K562 (cell line): ENCODE measurements around the gene CCR9. TPM values are rescaled to one million over a fixed set of nuclear protein-coding genes. Genes with fewer than 3 reads are reported as not detected.

Experiments
- ATAC-seq: fragments of 200-7000 bp; cut with Tn5 transposase; 3 replicates; pipeline ENCODE4 v1.9.1; 2020; ENCODE audit warnings: moderate library complexity
- BruUV-seq: library from RNA; stranded (reverse); fragments of 400-500 nt; replicated peaks from 2 replicates; lab custom pipeline; 2021; lab: Mats Ljungman, UMichigan
- CTCF ChIA-PET: fragments of 300-600 bp; formaldehyde crosslinking; extraction: SDS; loops from one replicate; lab custom pipeline; 2021; ENCODE audit warnings: low intra/inter-chr PET ratio; lab: Yijun Ruan, JAX
- POLR2A ChIA-PET: fragments of 300-600, 350-650 bp; sonication (Branson Sonifier 250); formaldehyde crosslinking; extraction: SDS; loops from one replicate; lab custom pipeline; 2021; ENCODE audit warnings: antibody characterized with exemption, inconsistent platforms; lab: Yijun Ruan, JAX
- DNase-seq, 4 experiments: peaks; one replicate each; pipeline versions ENCODE4 v3.0.0 to v3.0.0-alpha.2; 2011 to 2018; ENCODE audit warnings: low spot score in 3 of 4, mixed read lengths in 3 of 4; ENCODE audit errors: extremely low read depth in 1 of 4
- FAIRE-seq: peaks from 2 replicates; lab custom pipeline; 2011; peaks lifted over from hg19 to GRCh38; lab: Jason Lieb, UNC
- H2AFZ ChIP-seq: 2 replicates; pipeline ENCODE4 v1.6.0; 2011; ENCODE audit warnings: low read depth, low read length, control low read depth, inconsistent platforms
- H3K27ac ChIP-seq: fragments of 200-600 bp; 3 replicates; pipeline ENCODE4 v1.8.0; 2011; ENCODE audit warnings: low read depth, mild to moderate bottlenecking, control low read depth, inconsistent platforms, low read length, moderate library complexity, mixed read lengths; ENCODE audit errors: extremely low read depth
- H3K27me3 ChIP-seq, 2 experiments: fragments of 300-600 bp in 1 of 2; 2 replicates in 1 of 2; 3 replicates in 1 of 2; pipeline versions ENCODE4 v1.6.0 to v1.8.0; 2011; ENCODE audit warnings: inconsistent platforms in 2 of 2, low read length in 2 of 2, mild to moderate bottlenecking in 1 of 2, mixed read lengths in 1 of 2, moderate library complexity in 1 of 2; ENCODE audit not compliant: control insufficient read depth in 2 of 2, insufficient read depth in 2 of 2
- H3K36me3 ChIP-seq: fragments of 300-600 bp; 3 replicates; pipeline ENCODE4 v1.8.0; 2011; ENCODE audit warnings: mild to moderate bottlenecking, low read length, inconsistent platforms; ENCODE audit not compliant: control insufficient read depth, insufficient read depth
- H3K4me1 ChIP-seq, 2 experiments: fragments of 200-600 bp in 1 of 2; replicated peaks in 1 of 2; 2 replicates in 1 of 2; 3 replicates in 1 of 2; pipeline versions ENCODE4 v1.5.1 to v1.8.0; 2011; ENCODE audit warnings: inconsistent platforms in 2 of 2, low read length in 2 of 2, mild to moderate bottlenecking in 1 of 2, mixed read lengths in 1 of 2, moderate library complexity in 1 of 2; ENCODE audit not compliant: control insufficient read depth in 2 of 2, insufficient read depth in 2 of 2
- H3K4me2 ChIP-seq: 2 replicates; pipeline ENCODE4 v1.6.1; 2011; ENCODE audit warnings: low read length, control low read depth, inconsistent platforms, mixed read lengths; ENCODE audit not compliant: insufficient read depth
- H3K4me3 ChIP-seq: fragments of 200-600 bp; sonication (generic), shearing (Covaris generic); 2 replicates; pipeline ENCODE4 v1.5.1; 2016; ENCODE audit warnings: control low read depth, inconsistent platforms
- H3K79me2 ChIP-seq: fragments of 200-600 bp; 3 replicates; pipeline ENCODE4 v1.8.0; 2011; ENCODE audit warnings: low read length, inconsistent platforms; ENCODE audit not compliant: control insufficient read depth, insufficient read depth
- H3K9ac ChIP-seq, 2 experiments: 2 replicates each; pipeline versions ENCODE4 v1.6.0 to v1.6.1; 2011; ENCODE audit warnings: low read depth in 2 of 2, low read length in 2 of 2, control low read depth in 1 of 2, inconsistent platforms in 1 of 2, mild to moderate bottlenecking in 1 of 2, mixed read lengths in 1 of 2; ENCODE audit not compliant: insufficient read depth in 1 of 2
- H3K9me1 ChIP-seq: one replicate; pipeline ENCODE4 v1.6.0; 2011; ENCODE audit warnings: inconsistent platforms, mild to moderate bottlenecking, low read length, moderate library complexity; ENCODE audit not compliant: control insufficient read depth, insufficient read depth
- H3K9me3 ChIP-seq: replicated peaks from 2 replicates; pipeline ENCODE4 v1.5.1; 2011; ENCODE audit warnings: low read depth, low read length, inconsistent platforms; ENCODE audit not compliant: control insufficient read depth, insufficient read depth
- H4K20me1 ChIP-seq: replicated peaks from 2 replicates; pipeline ENCODE4 v1.6.1; 2011; ENCODE audit warnings: low read length, inconsistent platforms, mixed read lengths; ENCODE audit not compliant: control insufficient read depth, insufficient read depth
- ADNP ChIP-seq: fragments of 200-800 bp; sonication (Bioruptor generic); IDR thresholded peaks from 2 replicates; pipeline ENCODE4 v1.6.1; 2016; ENCODE audit warnings: missing genetic modification characterization, missing compliant biosample characterization
- BCOR ChIP-seq: fragments of 450-650 bp; IDR thresholded peaks from 2 replicates; pipeline ENCODE4 v1.6.1; 2016
- CREB1 ChIP-seq, 2 experiments: sonication (generic) in 1 of 2; formaldehyde crosslinking in 1 of 2; IDR thresholded peaks; 2 replicates each; pipeline versions ENCODE4 v1.6.1 to v1.8.0; 2012 to 2022; ENCODE audit warnings: inconsistent platforms in 1 of 2, mild to moderate bottlenecking in 1 of 2, missing genetic modification reagents in 1 of 2, moderate library complexity in 1 of 2
- FOS ChIP-seq: IDR thresholded peaks from 3 replicates; pipeline ENCODE4 v1.6.1; 2011; ENCODE audit not compliant: insufficient read length; ENCODE audit errors: extremely low read depth
- IRF2 ChIP-seq: sonication (generic); formaldehyde crosslinking; IDR thresholded peaks from 2 replicates; pipeline ENCODE4 v1.8.1; 2022; ENCODE audit warnings: mild to moderate bottlenecking, missing genetic modification reagents
- MAFG ChIP-seq: fragments of 450-650 bp; conservative IDR thresholded peaks from 2 replicates; pipeline ENCODE4 v1.6.1; 2016; ENCODE audit warnings: missing genetic modification characterization, missing compliant biosample characterization
- MIER1 ChIP-seq: fragments of 450-650 bp; IDR thresholded peaks from 2 replicates; pipeline ENCODE4 v1.6.1; 2016; ENCODE audit warnings: antibody characterized with exemption, mild to moderate bottlenecking, low read depth
- PCBP2 ChIP-seq: fragments of 200-400 bp; formaldehyde crosslinking; IDR thresholded peaks from 2 replicates; pipeline ENCODE4 v1.6.1; 2018; ENCODE audit warnings: low read length, low read depth, mild to moderate bottlenecking, moderate library complexity; ENCODE audit not compliant: poor library complexity, severe bottlenecking
- POLR3A ChIP-seq: IDR thresholded peaks from 2 replicates; pipeline ENCODE4 v1.6.1; 2011; ENCODE audit warnings: borderline replicate concordance, mild to moderate bottlenecking, moderate library complexity; ENCODE audit not compliant: insufficient read length, insufficient read depth; ENCODE audit errors: extremely low read depth
- PRPF4 ChIP-seq: fragments of 200-400 bp; formaldehyde crosslinking; IDR thresholded peaks from one replicate; pipeline ENCODE4 v1.6.1; 2017; ENCODE audit warnings: low read length, low read depth, mild to moderate bottlenecking; ENCODE audit not compliant: insufficient read depth, poor library complexity, severe bottlenecking
- SRSF9 ChIP-seq: fragments of 200-400 bp; formaldehyde crosslinking; IDR thresholded peaks from 2 replicates; pipeline ENCODE4 v1.6.1; 2017; ENCODE audit warnings: low read depth, low read length, borderline replicate concordance
- TAF9B ChIP-seq: fragments of 450-650 bp; IDR thresholded peaks from 2 replicates; pipeline ENCODE4 v1.6.1; 2018; ENCODE audit warnings: mild to moderate bottlenecking; ENCODE audit not compliant: partially characterized antibody
- TCF7L2 ChIP-seq: fragments of 150-350 bp; IDR thresholded peaks from 2 replicates; pipeline ENCODE4 v1.6.1; 2016; ENCODE audit warnings: low read depth, mild to moderate bottlenecking, low read length, moderate library complexity
- TFAM ChIP-seq: fragments of 250-450 bp; sonication (Bioruptor Pico); conservative IDR thresholded peaks from 2 replicates; pipeline ENCODE4 v1.5.0; 2021; ENCODE audit warnings: mild to moderate bottlenecking, moderate library complexity
- ZNF224 ChIP-seq: sonication (generic); formaldehyde crosslinking; IDR thresholded peaks from 2 replicates; pipeline ENCODE4 v1.8.0; 2022; ENCODE audit warnings: mild to moderate bottlenecking, missing genetic modification reagents
- ZNF282 ChIP-seq: sonication (generic); formaldehyde crosslinking; IDR thresholded peaks from 2 replicates; pipeline ENCODE4 v1.8.1; 2023; ENCODE audit warnings: missing genetic modification reagents
- ZNF3 ChIP-seq: fragments of 250-450 bp; sonication (Bioruptor Pico); IDR thresholded peaks from 2 replicates; pipeline ENCODE4 v1.5.0; 2021; ENCODE audit warnings: mild to moderate bottlenecking, moderate library complexity
- ZNF384 ChIP-seq: IDR thresholded peaks from 2 replicates; pipeline ENCODE4 v1.6.1; 2012; ENCODE audit warnings: low read depth, low read length, improper control_type of control experiment
- WGBS: fragments of 100-300 bp; shearing (Covaris generic); methylation state at CpG from one replicate; pipeline ENCODE4 v1.1.6; 2016; ENCODE audit warnings: low coverage, mixed read lengths; ENCODE audit not compliant: insufficient coverage; ENCODE audit errors: missing lambda C conversion rate; 5-methylcytosine and 5-hydroxymethylcytosine counted together
- in situ Hi-C: fragments of 300-500 bp; cut with MboI; formaldehyde crosslinking; loops from 4 replicates; pipeline ENCODE4 v1.15.0; 2018; ENCODE audit warnings: inconsistent platforms, mixed read lengths
- intact Hi-C: fragments of 100-400 bp; cut with micrococcal nuclease; formaldehyde crosslinking; loops from 2 replicates; pipeline ENCODE4 v1.14.2; 2022
- polyA plus RNA-seq, 8 experiments: library from polyadenylated mRNA; depleted of rRNA in 4 of 8; stranded (reverse) in 5 of 8; unstranded in 3 of 8; fragments of >200 nt; fragmentation: Nextera tagmentation in 2 of 8; fragmentation: Illumina TruSeq in 1 of 8; extraction: Ambion mirVana in 2 of 8; extraction: Trizol in 1 of 8; gene quantifications; 2 replicates each; pipeline versions ENCODE4 v1.2.1 to v1.2.3, GENCODE V29; 2011 to 2014; ENCODE audit warnings: inconsistent platforms in 1 of 8, missing spikeins in 1 of 8
- total RNA-seq, 7 experiments: library from RNA; depleted of rRNA in 6 of 7; stranded (reverse); fragments of >200 nt in 6 of 7; fragmentation: Illumina TruSeq in 2 of 7; extraction: Trizol in 2 of 7; gene quantifications; 2 replicates each; pipeline versions ENCODE4 v1.2.1 to v1.2.3, GENCODE V29; 2011 to 2021; ENCODE audit warnings: low replicate concordance in 1 of 7
- TF ChIP-seq, protein P1 (sequence below): fragments of 450-650 bp; formaldehyde crosslinking; conservative IDR thresholded peaks from 2 replicates; pipeline ENCODE4 v1.4.0; 2022; ENCODE audit warnings: mild to moderate bottlenecking, missing genetic modification characterization
- TF ChIP-seq, protein P2 (sequence below): IDR thresholded peaks from 2 replicates; pipeline ENCODE4 v1.6.1; 2014; ENCODE audit warnings: antibody characterized with exemption

Gene CCR9
- total and polyA plus RNA-seq, 9 of the 15 experiments (the other 6 are each of a cell fraction or from before 2014, with no cell fraction given) = not detected

- Histone ChIP-seq H3K4me2 (no peak overlapping the region), H3K36me3 (peaks cover 3% of the 10 kb centered on the region; the same call in 1 of the 3 replicates), H3K9ac (no peak overlapping the region), H3K27me3 (peaks cover 0 to 7% of the 10 kb centered on the region in 2 experiments; a peak in 2 of 5 replicates), H3K9me3 (no peaks in the 10 kb centered on the region), H2AFZ (no peak overlapping the region), H3K9me1 (no peaks in the 10 kb centered on the region), H3K4me3 (no peak overlapping the region), H3K27ac (no peak overlapping the region)
- in situ Hi-C loops = no loop called here
- intact Hi-C loops = no loop called here
- DNase-seq = no peak
- 41% methylated on average over 9 of the region's 9 CpGs for WGBS
- FAIRE-seq = no peak
- no peak for ATAC-seq
- no TSS peak for BruUV-seq
- POLR2A ChIA-PET = interaction anchor here (0.6 to 0.8 kb wide), 2 partner anchors 9 to 107 kb away, joined by 3 read pairs; no protein-coding TSS in a partner anchor
- TF ChIP-seq MIER1 (no peak), FOS (no peak), ZNF224 (CRISPR knock-in tag) (no peak), SRSF9 (no peak), CREB1 (IDR thresholded peaks at IDR 0.05) (no peak), CREB1 (CRISPR knock-in tag; IDR thresholded peaks at IDR 0.05) (no peak), ZNF384 (no peak), TFAM (CRISPR knock-in tag) (no peak), BCOR (no peak), ADNP (tag) (no peak), PRPF4 (no peak), PCBP2 (no peak), ZNF282 (CRISPR knock-in tag) (no peak), ZNF3 (no peak), TAF9B (no peak), MAFG (tag) (no peak), TCF7L2 (no peak), POLR3A (no peak), IRF2 (CRISPR knock-in tag) (no peak)
- TF ChIP-seq, protein P1, sequence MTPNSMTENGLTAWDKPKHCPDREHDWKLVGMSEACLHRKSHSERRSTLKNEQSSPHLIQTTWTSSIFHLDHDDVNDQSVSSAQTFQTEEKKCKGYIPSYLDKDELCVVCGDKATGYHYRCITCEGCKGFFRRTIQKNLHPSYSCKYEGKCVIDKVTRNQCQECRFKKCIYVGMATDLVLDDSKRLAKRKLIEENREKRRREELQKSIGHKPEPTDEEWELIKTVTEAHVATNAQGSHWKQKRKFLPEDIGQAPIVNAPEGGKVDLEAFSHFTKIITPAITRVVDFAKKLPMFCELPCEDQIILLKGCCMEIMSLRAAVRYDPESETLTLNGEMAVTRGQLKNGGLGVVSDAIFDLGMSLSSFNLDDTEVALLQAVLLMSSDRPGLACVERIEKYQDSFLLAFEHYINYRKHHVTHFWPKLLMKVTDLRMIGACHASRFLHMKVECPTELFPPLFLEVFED (CRISPR knock-in tag) = no peak
- TF ChIP-seq, protein P2, sequence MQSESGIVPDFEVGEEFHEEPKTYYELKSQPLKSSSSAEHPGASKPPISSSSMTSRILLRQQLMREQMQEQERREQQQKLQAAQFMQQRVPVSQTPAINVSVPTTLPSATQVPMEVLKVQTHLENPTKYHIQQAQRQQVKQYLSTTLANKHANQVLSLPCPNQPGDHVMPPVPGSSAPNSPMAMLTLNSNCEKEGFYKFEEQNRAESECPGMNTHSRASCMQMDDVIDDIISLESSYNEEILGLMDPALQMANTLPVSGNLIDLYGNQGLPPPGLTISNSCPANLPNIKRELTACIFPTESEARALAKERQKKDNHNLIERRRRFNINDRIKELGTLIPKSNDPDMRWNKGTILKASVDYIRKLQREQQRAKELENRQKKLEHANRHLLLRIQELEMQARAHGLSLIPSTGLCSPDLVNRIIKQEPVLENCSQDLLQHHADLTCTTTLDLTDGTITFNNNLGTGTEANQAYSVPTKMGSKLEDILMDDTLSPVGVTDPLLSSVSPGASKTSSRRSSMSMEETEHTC = no peak
- TF ChIP-seq, all 486 proteins: peak for 0
- CTCF ChIA-PET = no interaction called here
- H4K20me1 ChIP-seq = no peaks in the 10 kb centered on the region; the same call in 1 of the 2 replicates
- H3K79me2 ChIP-seq = no peaks in the 10 kb centered on the region
- no peaks in the 10 kb centered on the region; a peak in 1 of 5 replicates for H3K4me1 ChIP-seq
These were observed 28.7 kb downstream of the CCR9 start for GRCh38 chr3:45915059-45915439.
